Right kidney (tissue), 9 donors: ENCODE data around the gene MGMT.
"Not testable (repeated sequence)": the region's sequence is repeated elsewhere in the genome, so short reads cannot be mapped to it uniquely, and the experiment has no call there.

Experiments used
- DNase-seq: peaks from one replicate; pipeline ENCODE4 v3.0.0-alpha.2; 2016
- long read RNA-seq, 8 donors: transcript quantifications; one replicate each; lab custom pipeline, GENCODE V29; 2026

MGMT gene
- long read RNA-seq, donor 1, transcript MGMT-201 (5 exons, 1,759 nt) = major isoform, 43 of 45 reads
- long read RNA-seq, donor 1, partial matches to known transcripts = 0 of 45 reads
- long read RNA-seq, donor 1, other reads (novel, unspliced or antisense) = 0 of 45 reads
- long read RNA-seq, donor 2, transcript MGMT-201 (5 exons, 1,759 nt) = major isoform, 34 of 40 reads
- long read RNA-seq, donor 2, partial matches to known transcripts = 6 of 40 reads
- long read RNA-seq, donor 2, other reads (novel, unspliced or antisense) = 0 of 40 reads
- long read RNA-seq, donor 3, transcript MGMT-201 (5 exons, 1,759 nt) = major isoform, 27 of 27 reads
- long read RNA-seq, donor 3, partial matches to known transcripts = 0 of 27 reads
- long read RNA-seq, donor 3, other reads (novel, unspliced or antisense) = 0 of 27 reads
- long read RNA-seq, donor 4, transcript MGMT-201 (5 exons, 1,759 nt) = major isoform, 37 of 37 reads
- long read RNA-seq, donor 4, partial matches to known transcripts = 0 of 37 reads
- long read RNA-seq, donor 4, other reads (novel, unspliced or antisense) = 0 of 37 reads
- long read RNA-seq, donor 5, transcript MGMT-201 (5 exons, 1,759 nt) = major isoform, 26 of 27 reads
- long read RNA-seq, donor 5, partial matches to known transcripts = 0 of 27 reads
- long read RNA-seq, donor 5, other reads (novel, unspliced or antisense) = 0 of 27 reads
- long read RNA-seq, donor 6, transcript MGMT-201 (5 exons, 1,759 nt) = major isoform, 21 of 21 reads
- long read RNA-seq, donor 6, partial matches to known transcripts = 0 of 21 reads
- long read RNA-seq, donor 6, other reads (novel, unspliced or antisense) = 0 of 21 reads
- long read RNA-seq, donor 7, transcript MGMT-201 (5 exons, 1,759 nt) = major isoform, 65 of 68 reads
- long read RNA-seq, donor 7, partial matches to known transcripts = 0 of 68 reads
- long read RNA-seq, donor 7, other reads (novel, unspliced or antisense) = 0 of 68 reads
- long read RNA-seq, donor 8, transcript MGMT-201 (5 exons, 1,759 nt) = major isoform, 38 of 40 reads
- long read RNA-seq, donor 8, partial matches to known transcripts = 0 of 40 reads
- long read RNA-seq, donor 8, other reads (novel, unspliced or antisense) = 0 of 40 reads

- peak; percentile 82 for DNase-seq
Observed at GRCh38 chr10:129466703-129467358, at the start of gene MGMT. MGMT (plus strand) TSS chr10:129467241.

GRCh38 chr10:129417870-129418269, 49.2 kb upstream of the MGMT start:
- no peak for DNase-seq

GRCh38 chr10:129418496-129419225, 48.4 kb upstream of the MGMT start:
- no peak for DNase-seq

- DNase-seq = no peak
Observed at GRCh38 chr10:129419397-129419796, 47.6 kb upstream of the MGMT start.

GRCh38 chr10:129421399-129422010, 45.5 kb upstream of the MGMT start:
- DNase-seq = no peak

- DNase-seq = no peak
Observed at GRCh38 chr10:129424978-129425377, 42.1 kb upstream of the MGMT start.

GRCh38 chr10:129426606-129427005, 40.4 kb upstream of the MGMT start:
- DNase-seq = no peak

- no peak for DNase-seq
Observed at GRCh38 chr10:129433266-129433665, 33.8 kb upstream of the MGMT start.

- DNase-seq = not testable (repeated sequence)
Observed at GRCh38 chr10:129435724-129436123, 31.3 kb upstream of the MGMT start.

GRCh38 chr10:129438024-129438423, 29.0 kb upstream of the MGMT start:
- no peak for DNase-seq

- no peak for DNase-seq
Observed at GRCh38 chr10:129440247-129440646, 26.8 kb upstream of the MGMT start.

- no peak for DNase-seq
Observed at GRCh38 chr10:129440722-129441316, 26.2 kb upstream of the MGMT start.

GRCh38 chr10:129441372-129442009, 25.6 kb upstream of the MGMT start:
- DNase-seq = no peak

GRCh38 chr10:129442866-129443265, 24.2 kb upstream of the MGMT start:
- no peak for DNase-seq

GRCh38 chr10:129444359-129444758, 22.7 kb upstream of the MGMT start:
- no peak for DNase-seq

GRCh38 chr10:129445436-129446182, 21.4 kb upstream of the MGMT start:
- DNase-seq = no peak

GRCh38 chr10:129446183-129446581, 20.9 kb upstream of the MGMT start:
- DNase-seq = no peak

- no peak for DNase-seq
Observed at GRCh38 chr10:129447486-129447885, 19.6 kb upstream of the MGMT start.

- DNase-seq = no peak
Observed at GRCh38 chr10:129448086-129448485, 19.0 kb upstream of the MGMT start.
